Karpas-422 (cell line): Measurements from ENCODE around the gene MCC. TPM values are rescaled to one million over a fixed set of nuclear protein-coding genes. Genes with fewer than 3 reads are reported as not detected.

Experiments
- DNase-seq: peaks from one replicate; pipeline ENCODE4 v3.0.0-alpha.2; 2015
- H2AFZ ChIP-seq: fragments of 200-600 bp; sonication (generic); 2 replicates; pipeline ENCODE4 v1.6.1; 2014; ENCODE audit warnings: antibody characterized with exemption, low read length, mixed read lengths
- H3K27ac ChIP-seq: fragments of 200-600 bp; sonication (generic); 2 replicates; pipeline ENCODE4 v1.5.1; 2014; ENCODE audit warnings: mild to moderate bottlenecking, low read length, moderate library complexity
- H3K27me3 ChIP-seq: fragments of 200-600 bp; sonication (generic); 2 replicates; pipeline ENCODE4 v1.6.1; 2014; ENCODE audit warnings: low read length, mixed read lengths
- H3K36me3 ChIP-seq: fragments of 200-600 bp; sonication (generic); 2 replicates; pipeline ENCODE4 v1.6.1; 2014; ENCODE audit warnings: low read length, mixed read lengths; ENCODE audit not compliant: insufficient read depth
- H3K4me1 ChIP-seq: fragments of 200-600 bp; sonication (generic); 2 replicates; pipeline ENCODE4 v1.6.1; 2014; ENCODE audit warnings: mild to moderate bottlenecking, low read length, mixed read lengths
- H3K4me2 ChIP-seq: fragments of 200-600 bp; sonication (generic); 2 replicates; pipeline ENCODE4 v1.6.1; 2014; ENCODE audit warnings: low read length, low read depth, mild to moderate bottlenecking; ENCODE audit not compliant: poor library complexity, severe bottlenecking
- H3K4me3 ChIP-seq: fragments of 200-600 bp; sonication (generic); 2 replicates; pipeline ENCODE4 v1.5.1; 2014; ENCODE audit warnings: mild to moderate bottlenecking, antibody characterized with exemption, low read length, mixed read lengths
- H3K79me2 ChIP-seq: fragments of 200-600 bp; sonication (generic); 2 replicates; pipeline ENCODE4 v1.6.1; 2014; ENCODE audit warnings: mild to moderate bottlenecking, low read length, mixed read lengths
- H3K9ac ChIP-seq: fragments of 200-600 bp; sonication (generic); 2 replicates; pipeline ENCODE4 v1.6.0; 2014; ENCODE audit warnings: low read length
- H3K9me2 ChIP-seq: fragments of 200-600 bp; sonication (generic), shearing (Covaris generic); replicated peaks from 2 replicates; pipeline ENCODE4 v1.6.0; 2014; ENCODE audit warnings: mild to moderate bottlenecking, low read length, moderate library complexity; ENCODE audit not compliant: insufficient read depth
- H3K9me3 ChIP-seq: fragments of 300-700, 200-600 bp; sonication (generic); 2 replicates; pipeline ENCODE4 v1.6.1; 2014; ENCODE audit warnings: low read length, mixed read lengths
- H4K20me1 ChIP-seq: fragments of 200-600 bp; sonication (generic); 2 replicates; pipeline ENCODE4 v1.6.1; 2014; ENCODE audit warnings: mild to moderate bottlenecking, antibody characterized with exemption, low read length, low read depth; ENCODE audit not compliant: insufficient read depth
- total RNA-seq: library from RNA; depleted of rRNA; stranded (reverse); fragments of >200 nt; shearing (Covaris generic); gene quantifications from 2 replicates; pipeline ENCODE4 v1.2.3, GENCODE V29; 2014; ENCODE audit warnings: low replicate concordance

MCC gene
- total RNA-seq, 1 experiment from 2014 or later = 5.5 TPM

- Histone ChIP-seq H3K36me3 (no peaks in the 10 kb centered on the region; the same call in 1 of the 2 replicates), H3K27me3 (no peaks in the 10 kb centered on the region), H3K4me2 (peak overlapping the region; percentile 82), H3K9me2 (no peaks in the 10 kb centered on the region), H3K27ac (peak overlapping the region; percentile 88), H3K9me3 (no peaks in the 10 kb centered on the region), H3K4me3 (peak overlapping the region; percentile 59; the same call in 1 of the 2 replicates), H3K9ac (peak overlapping the region; percentile 60), H2AFZ (no peak overlapping the region), H3K4me1 (peaks cover 79% of the 10 kb centered on the region), H3K79me2 (no peaks in the 10 kb centered on the region), H4K20me1 (no peaks in the 10 kb centered on the region)
- DNase-seq = peak; percentile 79
These were observed 386.1 kb downstream of the MCC start for GRCh38 chr5:113102121-113102531.

- no peak overlapping the region for H2AFZ ChIP-seq
- no peaks in the 10 kb centered on the region for H3K27me3 ChIP-seq
- H3K9ac ChIP-seq = peak overlapping the region; percentile 49; the same call in 1 of the 2 replicates
- H3K4me2 ChIP-seq = peak overlapping the region; percentile 82
- peak overlapping the region; percentile 88 for H3K27ac ChIP-seq
- no peaks in the 10 kb centered on the region for H3K79me2 ChIP-seq
- H3K9me2 ChIP-seq = no peaks in the 10 kb centered on the region
- no peaks in the 10 kb centered on the region; the same call in 1 of the 2 replicates for H3K36me3 ChIP-seq
- H3K4me1 ChIP-seq = peaks cover 80% of the 10 kb centered on the region
- H3K4me3 ChIP-seq = peak overlapping the region; percentile 34; the same call in 1 of the 2 replicates
- no peak for DNase-seq
- no peaks in the 10 kb centered on the region for H4K20me1 ChIP-seq
- no peaks in the 10 kb centered on the region for H3K9me3 ChIP-seq
These were observed 387.3 kb downstream of the MCC start for GRCh38 chr5:113100981-113101380.

DNA sequence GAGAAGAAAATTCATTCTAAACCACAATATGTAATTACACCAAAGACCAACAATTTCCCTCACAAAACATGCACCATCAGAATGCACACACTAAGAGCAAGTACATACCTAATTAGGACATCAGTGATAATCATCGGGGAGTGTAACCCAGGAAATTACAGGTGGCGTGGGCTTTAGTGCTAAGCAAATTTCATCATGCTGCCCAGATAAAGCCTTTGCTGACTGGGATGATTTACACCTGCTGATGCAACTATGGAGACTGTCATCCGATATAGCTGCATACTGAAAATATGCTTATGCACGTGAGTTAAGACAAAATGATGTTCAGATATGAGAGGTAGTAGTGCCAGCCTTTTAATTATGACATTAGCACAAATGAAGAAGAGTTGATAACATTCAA is 388.4 kb downstream of the MCC start:
- Histone ChIP-seq H3K9me3 (no peaks in the 10 kb centered on the region), H3K27ac (peak overlapping the region; percentile 88), H3K27me3 (no peaks in the 10 kb centered on the region), H3K36me3 (no peaks in the 10 kb centered on the region; the same call in 1 of the 2 replicates), H3K4me1 (peaks cover 79% of the 10 kb centered on the region), H3K4me2 (peak overlapping the region; percentile 82), H3K9ac (peak overlapping the region; percentile 20; the same call in 1 of the 2 replicates), H3K4me3 (peak overlapping the region; percentile 30), H4K20me1 (no peaks in the 10 kb centered on the region), H3K9me2 (no peaks in the 10 kb centered on the region), H2AFZ (no peak overlapping the region), H3K79me2 (no peaks in the 10 kb centered on the region)
- peak; percentile 82 for DNase-seq

DNA sequence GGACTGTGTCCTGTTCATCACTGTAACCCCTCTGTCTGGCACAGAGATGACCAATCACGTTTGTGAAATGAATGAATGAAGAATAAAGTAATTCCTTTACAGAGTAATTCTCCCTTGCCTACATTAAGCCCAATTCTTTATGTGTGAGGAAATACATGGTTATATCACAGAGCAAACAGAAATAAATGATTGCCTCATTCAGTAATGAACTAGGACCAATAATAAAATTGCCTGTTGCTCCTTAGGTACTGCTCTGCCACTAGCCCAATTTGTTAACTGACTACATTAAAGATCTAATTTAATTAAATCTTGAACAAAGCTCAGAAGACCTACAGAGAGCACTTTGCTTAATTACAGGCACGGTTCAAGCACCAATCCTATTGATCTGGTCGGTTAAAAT is 389.9 kb downstream of the MCC start:
- Histone ChIP-seq H3K36me3 (no peaks in the 10 kb centered on the region; the same call in 1 of the 2 replicates), H3K4me1 (peaks cover 70% of the 10 kb centered on the region), H3K4me2 (peak overlapping the region; percentile 82), H3K27me3 (no peaks in the 10 kb centered on the region), H2AFZ (no peak overlapping the region), H4K20me1 (no peaks in the 10 kb centered on the region), H3K4me3 (no peak overlapping the region), H3K9me3 (no peaks in the 10 kb centered on the region), H3K27ac (no peak overlapping the region; the same call in 1 of the 2 replicates), H3K9me2 (no peaks in the 10 kb centered on the region), H3K79me2 (no peaks in the 10 kb centered on the region), H3K9ac (peak overlapping the region; percentile 6; the same call in 1 of the 2 replicates)
- DNase-seq = no peak

DNA sequence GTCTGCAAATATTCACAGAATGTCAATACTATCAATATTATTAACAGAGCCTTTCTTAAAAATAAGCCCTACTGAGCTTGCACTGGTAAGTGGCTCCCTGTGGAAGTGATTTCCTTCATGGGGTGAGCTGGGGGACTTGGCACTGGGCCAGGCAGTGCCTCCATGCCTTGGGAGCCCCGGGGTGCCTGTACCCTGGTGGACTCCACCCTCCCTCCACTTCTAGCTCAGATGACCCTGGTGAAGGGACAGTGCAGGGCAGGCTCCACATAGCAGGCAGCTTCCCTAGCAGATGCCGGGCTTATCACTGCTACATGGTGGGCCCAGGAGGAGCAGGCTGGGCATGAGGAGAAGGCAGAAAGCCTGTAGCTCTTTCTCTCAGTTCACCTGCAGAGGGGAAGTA is 392.4 kb downstream of the MCC start:
- no peak overlapping the region for H3K27ac ChIP-seq
- no peak overlapping the region for H2AFZ ChIP-seq
- H4K20me1 ChIP-seq = no peaks in the 10 kb centered on the region
- no peaks in the 10 kb centered on the region for H3K9me3 ChIP-seq
- H3K36me3 ChIP-seq = no peaks in the 10 kb centered on the region; the same call in 1 of the 2 replicates
- H3K4me3 ChIP-seq = no peak overlapping the region
- no peaks in the 10 kb centered on the region for H3K9me2 ChIP-seq
- no peaks in the 10 kb centered on the region for H3K79me2 ChIP-seq
- H3K4me1 ChIP-seq = peaks cover 66% of the 10 kb centered on the region
- no peak overlapping the region for H3K4me2 ChIP-seq
- H3K27me3 ChIP-seq = no peaks in the 10 kb centered on the region
- DNase-seq = no peak
- H3K9ac ChIP-seq = no peak overlapping the region

GRCh38 chr5:113093558-113093957 is 394.7 kb downstream of the MCC start:
- no peak for DNase-seq
- Histone ChIP-seq H2AFZ (no peak overlapping the region), H3K27ac (no peak overlapping the region), H3K36me3 (no peaks in the 10 kb centered on the region; the same call in 1 of the 2 replicates), H3K9me2 (no peaks in the 10 kb centered on the region), H3K79me2 (no peaks in the 10 kb centered on the region), H4K20me1 (no peaks in the 10 kb centered on the region), H3K4me1 (peaks cover 50% of the 10 kb centered on the region), H3K9ac (no peak overlapping the region), H3K9me3 (no peaks in the 10 kb centered on the region), H3K4me2 (no peak overlapping the region), H3K27me3 (no peaks in the 10 kb centered on the region), H3K4me3 (no peak overlapping the region)

- Histone ChIP-seq H3K9ac (no peak overlapping the region), H3K4me3 (no peak overlapping the region), H3K27me3 (no peaks in the 10 kb centered on the region), H3K36me3 (no peaks in the 10 kb centered on the region; the same call in 1 of the 2 replicates), H3K9me2 (no peaks in the 10 kb centered on the region), H2AFZ (no peak overlapping the region), H3K79me2 (no peaks in the 10 kb centered on the region), H3K4me2 (no peak overlapping the region), H4K20me1 (no peaks in the 10 kb centered on the region), H3K27ac (no peak overlapping the region), H3K9me3 (no peaks in the 10 kb centered on the region), H3K4me1 (peaks cover 50% of the 10 kb centered on the region)
- no peak for DNase-seq
These were observed 395.6 kb downstream of the MCC start for GRCh38 chr5:113092683-113093082.

DNA sequence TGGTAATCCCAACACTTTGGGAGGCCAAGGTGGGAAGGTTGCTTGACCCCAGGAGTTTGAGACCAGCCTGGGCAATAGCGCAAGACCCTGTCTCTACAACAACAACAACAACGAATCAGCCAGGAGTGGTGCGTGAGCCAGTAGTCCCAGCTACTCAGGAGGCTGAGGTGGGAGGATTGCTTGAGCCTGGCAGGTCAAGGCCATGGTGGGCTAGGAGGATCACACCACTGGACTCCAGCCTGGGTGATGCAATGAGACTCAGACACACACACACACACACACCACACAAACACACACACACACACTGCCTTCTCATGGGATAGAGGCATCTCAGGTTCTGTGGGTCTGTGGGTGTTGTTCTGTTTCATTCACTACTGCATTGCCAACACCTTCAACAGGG is 396.6 kb downstream of the MCC start:
- Histone ChIP-seq H3K9me3 (no peaks in the 10 kb centered on the region), H3K9ac (no peak overlapping the region), H4K20me1 (no peaks in the 10 kb centered on the region), H3K4me3 (no peak overlapping the region), H2AFZ (no peak overlapping the region), H3K36me3 (no peaks in the 10 kb centered on the region), H3K4me1 (peaks cover 58% of the 10 kb centered on the region), H3K79me2 (no peaks in the 10 kb centered on the region), H3K27me3 (no peaks in the 10 kb centered on the region), H3K9me2 (no peaks in the 10 kb centered on the region), H3K27ac (no peak overlapping the region), H3K4me2 (no peak overlapping the region)
- DNase-seq = no peak
